HepG2 (cell line): ENCODE data around the gene ATG16L2. TPM values are rescaled to one million over a fixed set of nuclear protein-coding genes. Genes with fewer than 3 reads are reported as not detected.

Experiments used
- ATAC-seq: fragments of 200-7000 bp; cut with Tn5 transposase; 3 replicates; pipeline ENCODE4 v1.9.1; 2020; ENCODE audit warnings: mild to moderate bottlenecking, moderate library complexity
- BruUV-seq: library from RNA; stranded (reverse); fragments of 400-500 nt; replicated peaks from 2 replicates; lab custom pipeline; 2021; lab: Mats Ljungman, UMichigan
- CTCF ChIA-PET: fragments of 300-600 bp; formaldehyde crosslinking; extraction: SDS; loops from one replicate; lab custom pipeline; 2021; ENCODE audit warnings: low total read pairs, inconsistent platforms, low intra/inter-chr PET ratio; lab: Yijun Ruan, JAX
- POLR2A ChIA-PET: fragments of 350-600 bp; sonication (Branson Sonifier 250); formaldehyde crosslinking; loops from one replicate; lab custom pipeline; 2020; ENCODE audit warnings: antibody characterized with exemption, inconsistent platforms; lab: Yijun Ruan, JAX
- DNase-seq: peaks from one replicate; pipeline ENCODE4 v3.0.0-alpha.2; 2015; ENCODE audit warnings: low spot score
- FAIRE-seq: peaks from 3 replicates; lab custom pipeline; 2011; peaks lifted over from hg19 to GRCh38; lab: Jason Lieb, UNC
- H2AFZ ChIP-seq: one replicate; pipeline ENCODE4 v1.6.1; 2011; ENCODE audit warnings: low read length, inconsistent platforms
- H3K27ac ChIP-seq: fragments of 300-600 bp; 3 replicates; pipeline ENCODE4 v1.8.0; 2011; ENCODE audit warnings: mixed run types, mild to moderate bottlenecking, mixed read lengths, low read length, inconsistent platforms; ENCODE audit not compliant: insufficient read depth; ENCODE audit errors: extremely low read length
- H3K27me3 ChIP-seq, 2 experiments: fragments of 200-600 bp in 1 of 2; 2 replicates in 1 of 2; 3 replicates in 1 of 2; pipeline versions ENCODE4 v1.6.0 to v1.8.0; 2011; ENCODE audit warnings: low read length in 2 of 2, mild to moderate bottlenecking in 2 of 2, moderate library complexity in 2 of 2, inconsistent platforms in 1 of 2; ENCODE audit not compliant: insufficient read depth in 2 of 2, control insufficient read depth in 1 of 2
- H3K36me3 ChIP-seq, 2 experiments: fragments of 200-600 bp in 1 of 2; replicated peaks in 1 of 2; 2 replicates in 1 of 2; 3 replicates in 1 of 2; pipeline versions ENCODE4 v1.5.1 to v1.8.0; 2011; ENCODE audit warnings: low read length in 2 of 2, inconsistent platforms in 1 of 2; ENCODE audit not compliant: insufficient read depth in 2 of 2, control insufficient read depth in 1 of 2
- H3K4me1 ChIP-seq: 2 replicates; pipeline ENCODE4 v1.5.1; 2012; ENCODE audit warnings: low read length, inconsistent platforms; ENCODE audit not compliant: insufficient read depth
- H3K4me2 ChIP-seq: 2 replicates; pipeline ENCODE4 v1.6.0; 2011; ENCODE audit warnings: low read depth, low read length, inconsistent platforms
- H3K4me3 ChIP-seq, 3 experiments: fragments of 200-600 bp in 1 of 3; sonication (generic), shearing (Covaris generic) in 1 of 3; replicated peaks in 1 of 3; 2 replicates each; pipeline ENCODE4 v1.5.1; 2011 to 2016; ENCODE audit warnings: low read length in 3 of 3, inconsistent platforms in 2 of 3, low read depth in 2 of 3, mild to moderate bottlenecking in 2 of 3, control low read depth in 1 of 3, mixed read lengths in 1 of 3; ENCODE audit not compliant: insufficient read depth in 1 of 3
- H3K79me2 ChIP-seq: one replicate; pipeline ENCODE4 v1.6.1; 2011; ENCODE audit warnings: low read length, inconsistent platforms; ENCODE audit not compliant: insufficient read depth
- H3K9ac ChIP-seq: 2 replicates; pipeline ENCODE4 v1.6.0; 2011; ENCODE audit warnings: mild to moderate bottlenecking, low read depth, low read length, inconsistent platforms; ENCODE audit not compliant: insufficient read depth
- H3K9me3 ChIP-seq: 2 replicates; pipeline ENCODE4 v1.5.1; 2012; ENCODE audit warnings: mild to moderate bottlenecking, low read length
- H4K20me1 ChIP-seq: 2 replicates; pipeline ENCODE4 v1.6.0; 2011; ENCODE audit warnings: inconsistent platforms, mild to moderate bottlenecking, low read length, moderate library complexity; ENCODE audit not compliant: insufficient read depth
- ETS1 ChIP-seq: sonication (generic); formaldehyde crosslinking; IDR thresholded peaks from 2 replicates; pipeline ENCODE4 v1.4.0; 2020; ENCODE audit warnings: missing genetic modification reagents
- GTF3A ChIP-seq: sonication (generic); formaldehyde crosslinking; conservative IDR thresholded peaks from 2 replicates; pipeline ENCODE4 v1.4.0; 2020; ENCODE audit warnings: mild to moderate bottlenecking, missing genetic modification reagents
- IRX3 ChIP-seq: sonication (generic); formaldehyde crosslinking; IDR thresholded peaks from 2 replicates; pipeline ENCODE4 v1.8.1; 2023; ENCODE audit warnings: mild to moderate bottlenecking, low read depth, missing genetic modification reagents, borderline replicate concordance
- KMT2A ChIP-seq: sonication (generic); formaldehyde crosslinking; IDR thresholded peaks from 2 replicates; pipeline ENCODE4 v1.4.0; 2020; ENCODE audit warnings: missing genetic modification reagents
- NFRKB ChIP-seq: fragments of 450-650 bp; IDR thresholded peaks from 2 replicates; pipeline ENCODE4 v1.6.1; 2017
- RBM22 ChIP-seq: fragments of 200-400 bp; formaldehyde crosslinking; optimal IDR thresholded peaks from 2 replicates; pipeline ENCODE3; 2017; ENCODE audit warnings: mild to moderate bottlenecking, low read length, moderate library complexity
- SMAD9 ChIP-seq: sonication (generic); formaldehyde crosslinking; IDR thresholded peaks from 2 replicates; pipeline ENCODE4 v1.5.1; 2020; ENCODE audit warnings: mild to moderate bottlenecking, missing genetic modification reagents
- SMARCC2 ChIP-seq: fragments of 450-650 bp; IDR thresholded peaks from 2 replicates; pipeline ENCODE4 v1.6.1; 2017; ENCODE audit warnings: antibody characterized with exemption, mild to moderate bottlenecking
- TFE3 ChIP-seq: IDR thresholded peaks from 2 replicates; pipeline ENCODE4 v1.6.1; 2016
- XBP1 ChIP-seq: sonication (generic); formaldehyde crosslinking; IDR thresholded peaks from 2 replicates; pipeline ENCODE4 v1.5.0; 2020; ENCODE audit warnings: missing genetic modification reagents
- ZBTB2 ChIP-seq: sonication (generic); formaldehyde crosslinking; IDR thresholded peaks from 2 replicates; pipeline ENCODE4 v1.8.0; 2022; ENCODE audit warnings: low read depth, missing genetic modification reagents
- ZBTB37 ChIP-seq: sonication (generic); formaldehyde crosslinking; IDR thresholded peaks from 2 replicates; pipeline ENCODE4 v1.4.0; 2020; ENCODE audit warnings: mild to moderate bottlenecking, missing genetic modification reagents
- ZFP91 ChIP-seq: sonication (generic); formaldehyde crosslinking; IDR thresholded peaks from 2 replicates; pipeline ENCODE4 v1.9.0; 2022; ENCODE audit warnings: missing genetic modification reagents, mild to moderate bottlenecking, borderline replicate concordance
- ZFYVE20 ChIP-seq: sonication (generic); formaldehyde crosslinking; IDR thresholded peaks from 2 replicates; pipeline ENCODE4 v1.8.0; 2023; ENCODE audit warnings: low read depth, mild to moderate bottlenecking, moderate library complexity, missing genetic modification reagents, borderline replicate concordance
- ZNF263 ChIP-seq: sonication (generic); formaldehyde crosslinking; IDR thresholded peaks from 2 replicates; pipeline ENCODE4 v1.4.0; 2020; ENCODE audit warnings: missing genetic modification reagents
- ZNF543 ChIP-seq: sonication (generic); formaldehyde crosslinking; IDR thresholded peaks from 2 replicates; pipeline ENCODE4 v1.4.0; 2020; ENCODE audit warnings: mild to moderate bottlenecking, missing genetic modification reagents
- ZNF552 ChIP-seq: sonication (generic); formaldehyde crosslinking; IDR thresholded peaks from 2 replicates; pipeline ENCODE4 v1.9.0; 2022; ENCODE audit warnings: missing genetic modification reagents, mild to moderate bottlenecking, borderline replicate concordance
- ZSCAN29 ChIP-seq: sonication (generic); formaldehyde crosslinking; conservative IDR thresholded peaks from 2 replicates; pipeline ENCODE4 v1.4.0; 2020; ENCODE audit warnings: mild to moderate bottlenecking, missing genetic modification reagents
- WGBS: methylation state at CpG from one replicate; pipeline ENCODE4 v1.1.6; 2017; ENCODE audit warnings: low lambda C conversion rate; 5-methylcytosine and 5-hydroxymethylcytosine counted together
- in situ Hi-C: cut with HindIII; loops from 2 replicates; pipeline ENCODE4 v1.10.0; 2017; ENCODE audit warnings: low pct_unique_long_range_greater_than_20kb; ENCODE audit not compliant: extremely low pct_ligation_motif_present
- intact Hi-C: fragments of 100-400 bp; cut with micrococcal nuclease; formaldehyde crosslinking; loops from one replicate; pipeline ENCODE4 v1.10.0; 2022; ENCODE audit not compliant: unreplicated experiment
- polyA plus RNA-seq, 8 experiments: library from polyadenylated mRNA; depleted of rRNA in 3 of 8; stranded (reverse) in 7 of 8; unstranded in 1 of 8; fragments of >200 nt; fragmentation: Illumina TruSeq in 4 of 8; extraction: Trizol in 4 of 8; gene quantifications; 2 replicates each; pipeline versions ENCODE4 v1.2.1 to v1.2.3, GENCODE V29; 2011 to 2016; ENCODE audit warnings: low read depth in 4 of 8, missing spikeins in 1 of 8, mixed read lengths in 1 of 8; ENCODE audit not compliant: insufficient read depth in 1 of 8
- total RNA-seq, 5 experiments: library from RNA; depleted of rRNA; stranded (reverse); fragments of >200 nt; fragmentation: Illumina TruSeq; extraction: Trizol; gene quantifications; 2 replicates each; pipeline ENCODE4 v1.2.3, GENCODE V29; 2016; ENCODE audit warnings: low read depth in 1 of 5

The ATG16L2 gene
- total and polyA plus RNA-seq, 2 of the 13 experiments (the other 11 are each of a cell fraction or from before 2014, with no cell fraction given) = 6.2 to 14.8 TPM

- Histone ChIP-seq H3K4me2 (no peak overlapping the region), H3K27ac (no peak overlapping the region), H3K27me3 (no peaks in the 10 kb centered on the region), H3K9me3 (no peaks in the 10 kb centered on the region), H3K36me3 (peaks cover 0 to 5% of the 10 kb centered on the region in 2 experiments; a peak in 2 of 5 replicates), H3K79me2 (no peaks in the 10 kb centered on the region), H3K4me1 (peaks cover 24% of the 10 kb centered on the region), H4K20me1 (no peaks in the 10 kb centered on the region), H3K9ac (no peak overlapping the region), H2AFZ (no peak overlapping the region), H3K4me3 (no peak overlapping the region)
- POLR2A ChIA-PET = interaction anchor here (0.9 to 1.4 kb wide), 3 partner anchors 13 to 35 kb away, joined by 3 read pairs; partner anchors contain the start of gene STARD10
- ATAC-seq = peak; percentile 3; the same call in 2 of the 3 replicates
- intact Hi-C loops = no loop called here
- FAIRE-seq = no peak
- 83% methylated on average over 1 of the region's 7 CpGs for WGBS
- in situ Hi-C loops = loop anchor here (5.0 kb wide), 1 partner anchor 349 kb away; no protein-coding TSS in a partner anchor
- no TSS peak for BruUV-seq
- no peak for DNase-seq
- CTCF ChIA-PET = no interaction called here
- TF ChIP-seq ZNF263 (CRISPR knock-in tag) = no peak
- no peak for TF ChIP-seq ZFYVE20
- 0 out of 2 replicates have a peak, but pooled peaks have one; percentile 31 for TF ChIP-seq GTF3A
- TF ChIP-seq ETS1 = no peak
- no peak for TF ChIP-seq ZNF552 (CRISPR knock-in tag)
- no peak for TF ChIP-seq KMT2A
- no peak for TF ChIP-seq IRX3 (CRISPR knock-in tag)
- no peak for TF ChIP-seq NFRKB
- no peak for TF ChIP-seq ZSCAN29 (CRISPR knock-in tag)
- TF ChIP-seq RBM22 = peak; percentile 51
- no peak for TF ChIP-seq SMARCC2
- TF ChIP-seq ZBTB37 = no peak
- TF ChIP-seq ZBTB2 = no peak
- TF ChIP-seq ZFP91 (CRISPR knock-in tag) = peak; percentile 17; the same call in 1 of the 2 replicates
- no peak for TF ChIP-seq SMAD9
- TF ChIP-seq ZNF543 (CRISPR knock-in tag) = 0 out of 2 replicates have a peak, but pooled peaks have one; percentile 46
- TF ChIP-seq XBP1 (CRISPR knock-in tag) = no peak
- TF ChIP-seq TFE3 (CRISPR knock-in tag) = no peak
These were observed 14.5 kb downstream of the ATG16L2 start for GRCh38 chr11:72828692-72829101.
